Stimulated activated CD8-positive, alpha-beta memory T cell treated with anti-CD3 and anti-CD28 coated beads, Interleukin-15, amount 100 ng/mL, for 1 hour (primary cell): ENCODE measurements around the gene ALX4.

Experiments used
- DNase-seq: peaks from one replicate; pipeline ENCODE4 v3.0.0-alpha.2; 2020; ENCODE audit warnings: low read depth

The ALX4 gene

GRCh38 chr11:44244639-44245310 lies 65.2 kb downstream of the ALX4 start:
- DNase-seq, result no peak

GRCh38 chr11:44243595-44244343 lies 66.2 kb downstream of the ALX4 start:
- DNase-seq, result no peak

- DNase-seq, result no peak
These were observed 66.9 kb downstream of the ALX4 start for GRCh38 chr11:44243086-44243485.

- DNase-seq, result no peak
These were observed 68.1 kb downstream of the ALX4 start for GRCh38 chr11:44241851-44242250.

- no peak for DNase-seq
These were observed 72.8 kb downstream of the ALX4 start for GRCh38 chr11:44237156-44237555.

- DNase-seq, result no peak
These were observed 73.6 kb downstream of the ALX4 start for GRCh38 chr11:44236296-44236695.

GRCh38 chr11:44235765-44236201 lies 74.2 kb downstream of the ALX4 start:
- DNase-seq, result no peak

- DNase-seq, result no peak
These were observed 80.3 kb downstream of the ALX4 start for GRCh38 chr11:44229624-44230023.

GRCh38 chr11:44229098-44229497 lies 80.8 kb downstream of the ALX4 start:
- no peak for DNase-seq

- no peak for DNase-seq
These were observed 81.6 kb downstream of the ALX4 start for GRCh38 chr11:44228379-44228778.

GRCh38 chr11:44226945-44227344 lies 83.0 kb downstream of the ALX4 start:
- DNase-seq, result no peak

GRCh38 chr11:44226490-44226889 lies 83.4 kb downstream of the ALX4 start:
- DNase-seq, result no peak

- DNase-seq, result no peak
These were observed 85.0 kb downstream of the ALX4 start for GRCh38 chr11:44224867-44225501.

- DNase-seq, result no peak
These were observed 86.7 kb downstream of the ALX4 start for GRCh38 chr11:44223238-44223637.

- no peak for DNase-seq
These were observed 87.9 kb downstream of the ALX4 start for GRCh38 chr11:44221992-44222391.

- no peak for DNase-seq
These were observed 88.5 kb downstream of the ALX4 start for GRCh38 chr11:44221456-44221855.

GRCh38 chr11:44219830-44220796 lies 89.8 kb downstream of the ALX4 start:
- no peak for DNase-seq

GRCh38 chr11:44217432-44217831 lies 92.5 kb downstream of the ALX4 start:
- DNase-seq, result no peak

- no peak for DNase-seq
These were observed 96.8 kb downstream of the ALX4 start for GRCh38 chr11:44213148-44213547.

- no peak for DNase-seq
These were observed 97.8 kb downstream of the ALX4 start for GRCh38 chr11:44212128-44212527.
